H1 (cell line): ENCODE measurements around the gene RCOR2. TPM values are rescaled to one million over a fixed set of nuclear protein-coding genes. Genes with fewer than 3 reads are reported as not detected.
A peak's percentile ranks its signal among the peaks of the same experiment; 100 is the strongest.

ENCODE experiments used
- CTCF ChIA-PET: fragments of 300-600 bp; sonication (Branson Sonifier 250); formaldehyde crosslinking; loops from one replicate; lab custom pipeline; 2021; ENCODE audit not compliant: partially characterized antibody; lab: Charles Lee
- POLR2A ChIA-PET: fragments of 300-600 bp; sonication (Branson Sonifier 250); formaldehyde crosslinking; loops from one replicate; lab custom pipeline; 2021; ENCODE audit warnings: inconsistent platforms; ENCODE audit not compliant: partially characterized antibody; lab: Charles Lee
- DNase-seq, 2 experiments: peaks; one replicate each; pipeline versions ENCODE4 v3.0.0 to v3.0.0-alpha.2; 2010 to 2022; ENCODE audit warnings: low spot score in 2 of 2, low read depth in 1 of 2, mixed read lengths in 1 of 2
- FAIRE-seq: peaks from 2 replicates; lab custom pipeline; 2011; peaks lifted over from hg19 to GRCh38; lab: Jason Lieb, UNC
- H2AFZ ChIP-seq: 2 replicates; pipeline ENCODE4 v1.8.1; 2012; ENCODE audit warnings: low read length, inconsistent platforms
- H2AK5ac ChIP-seq: 2 replicates; pipeline ENCODE4 v1.6.1; 2013; ENCODE audit warnings: low read depth, low read length
- H2BK120ac ChIP-seq: replicated peaks from 2 replicates; pipeline ENCODE3; 2013; ENCODE audit warnings: low read depth, low read length, inconsistent platforms
- H2BK12ac ChIP-seq: 2 replicates; pipeline ENCODE4 v1.6.1; 2013; ENCODE audit warnings: low read depth, low read length
- H2BK15ac ChIP-seq: 2 replicates; pipeline ENCODE4 v1.6.1; 2013; ENCODE audit warnings: low read length
- H2BK20ac ChIP-seq: 2 replicates; pipeline ENCODE4 v1.6.1; 2013; ENCODE audit warnings: low read length
- H2BK5ac ChIP-seq: 2 replicates; pipeline ENCODE4 v1.6.1; 2013; ENCODE audit warnings: low read depth, low read length
- H3K14ac ChIP-seq: 2 replicates; pipeline ENCODE4 v1.6.1; 2013; ENCODE audit warnings: inconsistent platforms; ENCODE audit not compliant: insufficient read length
- H3K18ac ChIP-seq: 2 replicates; pipeline ENCODE4 v1.6.1; 2013; ENCODE audit warnings: low read length; ENCODE audit errors: extremely low read depth
- H3K23ac ChIP-seq: 2 replicates; pipeline ENCODE4 v1.6.1; 2013; ENCODE audit warnings: inconsistent platforms; ENCODE audit not compliant: insufficient read length
- H3K23me2 ChIP-seq: 2 replicates; pipeline ENCODE4 v1.6.1; 2013; ENCODE audit warnings: low read depth, low read length
- H3K27ac ChIP-seq: 2 replicates; pipeline ENCODE4 v1.6.1; 2011; ENCODE audit warnings: low read depth, low read length, inconsistent platforms
- H3K27me3 ChIP-seq, 4 experiments: replicated peaks in 1 of 4; 1 replicate in 1 of 4; 2 replicates in 3 of 4; pipeline versions ENCODE4 v1.6.1 to v1.8.1; 2011 to 2013; ENCODE audit warnings: low read length in 3 of 4, mild to moderate bottlenecking in 3 of 4, inconsistent platforms in 2 of 4, mixed read lengths in 2 of 4, moderate library complexity in 1 of 4; ENCODE audit not compliant: control insufficient read depth in 3 of 4, insufficient read depth in 3 of 4; ENCODE audit errors: extremely low read depth in 1 of 4
- H3K36me3 ChIP-seq, 4 experiments: 2 replicates each; pipeline versions ENCODE4 v1.6.1 to v1.8.1; 2011 to 2013; ENCODE audit warnings: mild to moderate bottlenecking in 4 of 4, low read length in 3 of 4, moderate library complexity in 2 of 4, control low read depth in 1 of 4, inconsistent platforms in 1 of 4; ENCODE audit not compliant: insufficient read depth in 4 of 4, control insufficient read depth in 2 of 4
- H3K4ac ChIP-seq: replicated peaks from 2 replicates; pipeline ENCODE3; 2013; ENCODE audit warnings: low read length, low read depth, mixed read lengths, inconsistent platforms; ENCODE audit not compliant: insufficient read length
- H3K4me1 ChIP-seq, 4 experiments: replicated peaks in 1 of 4; 1 replicate in 1 of 4; 2 replicates in 3 of 4; pipeline versions ENCODE4 v1.6.1 to v1.8.1; 2011 to 2013; ENCODE audit warnings: low read length in 3 of 4, inconsistent platforms in 2 of 4, mixed read lengths in 1 of 4; ENCODE audit not compliant: insufficient read depth in 4 of 4, control insufficient read depth in 3 of 4
- H3K4me2 ChIP-seq, 2 experiments: 2 replicates each; pipeline versions ENCODE4 v1.6.1 to v1.8.1; 2011 to 2013; ENCODE audit warnings: low read depth in 2 of 2, low read length in 2 of 2, control low read depth in 1 of 2, inconsistent platforms in 1 of 2, mild to moderate bottlenecking in 1 of 2; ENCODE audit not compliant: insufficient read depth in 1 of 2
- H3K4me3 ChIP-seq, 4 experiments: fragments of 200-600, 300-600 bp in 1 of 4; sonication (generic), shearing (Covaris generic), sonication (Bioruptor Twin) in 1 of 4; 2 replicates each; pipeline versions ENCODE4 v1.5.1 to v1.8.1; 2011 to 2016; ENCODE audit warnings: low read length in 4 of 4, low read depth in 3 of 4, control low read depth in 2 of 4, inconsistent platforms in 2 of 4, mild to moderate bottlenecking in 2 of 4, mixed read lengths in 1 of 4, moderate library complexity in 1 of 4; ENCODE audit not compliant: insufficient read depth in 2 of 4; ENCODE audit errors: extremely low read depth in 1 of 4
- H3K56ac ChIP-seq: replicated peaks from 2 replicates; pipeline ENCODE3; 2013; ENCODE audit warnings: low read depth, mild to moderate bottlenecking, mixed read lengths, low read length, inconsistent platforms; ENCODE audit not compliant: insufficient read length
- H3K79me1 ChIP-seq: 2 replicates; pipeline ENCODE4 v1.6.1; 2013; ENCODE audit warnings: low read depth, low read length, control low read depth
- H3K79me2 ChIP-seq, 2 experiments: 2 replicates each; pipeline versions ENCODE4 v1.6.1 to v1.8.1; 2012 to 2013; ENCODE audit warnings: low read length in 2 of 2, mild to moderate bottlenecking in 2 of 2, inconsistent platforms in 1 of 2; ENCODE audit not compliant: insufficient read depth in 2 of 2, control insufficient read depth in 1 of 2
- H3K9ac ChIP-seq, 4 experiments: replicated peaks in 1 of 4; 1 replicate in 1 of 4; 2 replicates in 3 of 4; pipeline versions ENCODE4 v1.6.1 to v1.8.1; 2011 to 2013; ENCODE audit warnings: low read depth in 3 of 4, low read length in 3 of 4, control low read depth in 2 of 4, mild to moderate bottlenecking in 2 of 4, moderate library complexity in 2 of 4, inconsistent platforms in 1 of 4; ENCODE audit errors: extremely low read depth in 1 of 4
- H3K9me3 ChIP-seq, 2 experiments: 2 replicates each; pipeline versions ENCODE4 v1.6.1 to v1.8.1; 2012 to 2013; ENCODE audit warnings: mild to moderate bottlenecking in 2 of 2, moderate library complexity in 2 of 2, control low read depth in 1 of 2, inconsistent platforms in 1 of 2, low read depth in 1 of 2, low read length in 1 of 2, mixed read lengths in 1 of 2; ENCODE audit not compliant: insufficient read depth in 2 of 2
- H4K20me1 ChIP-seq, 2 experiments: replicated peaks in 1 of 2; 2 replicates each; pipeline versions ENCODE3 to v1.8.1; 2011 to 2013; ENCODE audit warnings: inconsistent platforms in 2 of 2, low read length in 2 of 2, mild to moderate bottlenecking in 1 of 2; ENCODE audit not compliant: insufficient read depth in 2 of 2, control insufficient read depth in 1 of 2
- H4K5ac ChIP-seq: 2 replicates; pipeline ENCODE4 v1.6.1; 2013; ENCODE audit warnings: low read length, low read depth, mixed read lengths, inconsistent platforms; ENCODE audit not compliant: insufficient read length
- H4K8ac ChIP-seq: 2 replicates; pipeline ENCODE4 v1.8.0; 2013; ENCODE audit warnings: mild to moderate bottlenecking, moderate library complexity, low read length, inconsistent platforms; ENCODE audit not compliant: insufficient read depth; ENCODE audit errors: extremely low read depth
- H4K91ac ChIP-seq: replicated peaks from 2 replicates; pipeline ENCODE3; 2013; ENCODE audit warnings: low read length, mixed read lengths, inconsistent platforms; ENCODE audit not compliant: insufficient read length
- ATF2 ChIP-seq: IDR thresholded peaks from 2 replicates; pipeline ENCODE4 v1.6.1; 2012; ENCODE audit warnings: low read length, inconsistent platforms
- EGR1 ChIP-seq: IDR thresholded peaks from 2 replicates; pipeline ENCODE4 v1.6.1; 2011; ENCODE audit warnings: low read depth, low read length, borderline replicate concordance
- JUND ChIP-seq: IDR thresholded peaks from 2 replicates; pipeline ENCODE4 v1.6.1; 2011; ENCODE audit warnings: mild to moderate bottlenecking, improper control_type of control experiment, low read length
- MAFK ChIP-seq: IDR thresholded peaks from 2 replicates; pipeline ENCODE4 v1.6.1; 2012; ENCODE audit warnings: low read depth, mild to moderate bottlenecking, improper control_type of control experiment, low read length
- SAP30 ChIP-seq: fragments of 300-600 bp; sonication (generic); IDR thresholded peaks from 2 replicates; pipeline ENCODE4 v1.7.1; 2012; ENCODE audit warnings: low read length, moderate library complexity, mild to moderate bottlenecking, inconsistent platforms; ENCODE audit not compliant: insufficient read depth, insufficient replicate concordance
- WGBS, 2 experiments: shearing (Covaris generic) in 1 of 2; methylation state at CpG; one replicate each; pipeline versions ENCODE4 v1.1.6 to v1.1.7; 2013 to 2015; ENCODE audit warnings: low lambda C conversion rate in 2 of 2, mixed read lengths in 2 of 2, inconsistent platforms in 1 of 2, low coverage in 1 of 2, missing lambda C conversion rate in 1 of 2; ENCODE audit not compliant: insufficient replicate concordance in 2 of 2, insufficient coverage in 1 of 2, insufficient read length in 1 of 2; ENCODE audit errors: extremely low coverage in 1 of 2, missing lambda C conversion rate in 1 of 2; 5-methylcytosine and 5-hydroxymethylcytosine counted together
- polyA plus RNA-seq, 7 experiments: library from polyadenylated mRNA; depleted of rRNA in 3 of 7; stranded (reverse) in 5 of 7; unstranded in 2 of 7; fragments of >200 nt in 5 of 7; fragments of 200-250 nt in 2 of 7; gene quantifications; 1 replicate in 5 of 7; 2 replicates in 1 of 7; 4 replicates in 1 of 7; pipeline versions ENCODE4 v1.2.1 to v1.2.3, GENCODE V29; 2011 to 2013; ENCODE audit warnings: missing spikeins in 2 of 7, mixed read lengths in 2 of 7
- total RNA-seq: library from RNA; stranded (reverse); fragmentation: NEBNext Ultra II Directional; extraction: Animal tissue kit (Norgen Biotek cat#: 25700); gene quantifications from 2 replicates; pipeline ENCODE4 v1.2.1, GENCODE V29; 2021

RCOR2 gene
- total and polyA plus RNA-seq, 2 of the 8 experiments (the other 6 are each of a cell fraction or from before 2014, with no cell fraction given), result 54.6 to 78.0 TPM

- H3K36me3 ChIP-seq, result peaks cover 18 to 48% (median 32%) of the 10 kb centered on the region in 4 experiments
- H3K27me3 ChIP-seq, result no peaks in the 10 kb centered on the region
- peaks cover 2 to 42% (median 32%) of the 10 kb centered on the region in 4 experiments for H3K4me1 ChIP-seq
- no peak overlapping the region for H4K91ac ChIP-seq
- H3K4me3 ChIP-seq, result no peak overlapping the region
- no peak for FAIRE-seq
- H3K18ac ChIP-seq, result no peak overlapping the region
- no peak for DNase-seq
- WGBS, 2 experiments, result 92% methylated on average over 6 of the region's 6 CpGs; no CpG with 5 or more reads in 1 of the 2 experiments
- no peaks in the 10 kb centered on the region; the same call in 1 of the 2 replicates for H3K23me2 ChIP-seq
- H3K4ac ChIP-seq, result no peak overlapping the region
- no peak overlapping the region for H3K9ac ChIP-seq
- no peak overlapping the region for H2AFZ ChIP-seq
- H3K14ac ChIP-seq, result no peak overlapping the region
- no peaks in the 10 kb centered on the region for H3K79me2 ChIP-seq
- ChIA-PET POLR2A (interaction anchor here (0.6 to 3.5 kb wide), 6 partner anchors 9 to 136 kb away, joined by 3 to 14 read pairs (median 3); partner anchors contain the start of genes RCOR2 and ZFTA), CTCF (interaction anchor here (0.7 to 11.1 kb wide), 5 partner anchors 11 to 223 kb away, joined by 3 to 163 read pairs (median 3); partner anchors contain the start of gene MARK2)
- no peak overlapping the region for H3K4me2 ChIP-seq
- no peak overlapping the region for H2BK5ac ChIP-seq
- H3K27ac ChIP-seq, result no peak overlapping the region
- no peak overlapping the region for H2AK5ac ChIP-seq
- H4K5ac ChIP-seq, result no peak overlapping the region
- TF ChIP-seq MAFK (no peak), EGR1 (no peak), JUND (no peak), SAP30 (no peak), ATF2 (no peak)
- H3K56ac ChIP-seq, result no peak overlapping the region
- H2BK120ac ChIP-seq, result no peak overlapping the region
- H3K79me1 ChIP-seq, result peaks cover 7% of the 10 kb centered on the region
- no peak overlapping the region for H2BK12ac ChIP-seq
- H3K23ac ChIP-seq, result no peak overlapping the region
- no peak overlapping the region for H2BK20ac ChIP-seq
- H4K20me1 ChIP-seq, result peaks cover 5 to 11% of the 10 kb centered on the region in 2 experiments
- no peaks in the 10 kb centered on the region for H3K9me3 ChIP-seq
- H2BK15ac ChIP-seq, result no peak overlapping the region
- peak overlapping the region; percentile 26; the same call in 1 of the 2 replicates for H4K8ac ChIP-seq
These were observed 11.8 kb downstream of the RCOR2 start for GRCh38 chr11:63905179-63905578.
